Esophagus squamous epithelium (tissue), 5 donors: Measurements from ENCODE around the gene ZNF641. TPM values are rescaled to one million over a fixed set of nuclear protein-coding genes. Genes with fewer than 3 reads are reported as not detected.

Source experiments
- DNase-seq: peaks from one replicate; lab custom pipeline; 2025; lab: John Stamatoyannopoulos, UW
- H3K27ac ChIP-seq, 4 donors: fragments of 200-600 bp; sonication (generic); one replicate each; pipeline ENCODE4 v1.5.1; 2016 to 2019; ENCODE audit warnings: mild to moderate bottlenecking in 1 of 4
- H3K27me3 ChIP-seq, 4 donors: fragments of 200-600 bp; sonication (generic); 1 replicate in 3 of 4; 2 replicates in 1 of 4; pipeline versions ENCODE4 v1.5.1 to v1.6.0; 2017 to 2021; ENCODE audit warnings: antibody characterized with exemption in 1 of 4
- H3K36me3 ChIP-seq, 3 donors: fragments of 200-600 bp; sonication (generic); one replicate each; pipeline ENCODE4 v1.5.1; 2016 to 2019
- H3K4me1 ChIP-seq, 3 donors: fragments of 200-600 bp; sonication (generic); one replicate each; pipeline ENCODE4 v1.5.1; 2017 to 2019
- H3K4me3 ChIP-seq, 4 donors: fragments of 200-600 bp; sonication (generic); 1 replicate in 3 of 4; 2 replicates in 1 of 4; pipeline ENCODE4 v1.5.1; 2016 to 2019; ENCODE audit warnings: mild to moderate bottlenecking in 2 of 4, moderate library complexity in 1 of 4
- H3K9me3 ChIP-seq, 3 donors: fragments of 200-600 bp; sonication (generic); one replicate each; pipeline ENCODE4 v1.5.1; 2016 to 2019
- CTCF ChIP-seq, 6 experiments: fragments of 450-650 bp in 4 of 6; fragments of 200-600 bp in 2 of 6; sonication (generic) in 2 of 6; IDR thresholded peaks; one replicate each; pipeline ENCODE4 v1.5.1; 2016 to 2019; ENCODE audit warnings: antibody characterized with exemption in 6 of 6, mild to moderate bottlenecking in 4 of 6, moderate library complexity in 4 of 6
- POLR2A ChIP-seq, 4 donors: fragments of 450-650 bp; IDR thresholded peaks; one replicate each; pipeline ENCODE4 v1.6.1; 2017; ENCODE audit warnings: antibody characterized with exemption in 4 of 4, mild to moderate bottlenecking in 4 of 4, moderate library complexity in 3 of 4
- WGBS, 2 donors: methylation state at CpG; one replicate each; pipeline ENCODE4 v1.1.5; 2018; 5-methylcytosine and 5-hydroxymethylcytosine counted together
- intact Hi-C: fragments of 100-400 bp; cut with DNase I; formaldehyde crosslinking; loops from one replicate; pipeline ENCODE4 v1.15.0; 2022
- total RNA-seq, 4 donors: library from RNA; depleted of rRNA; stranded (reverse); fragments of >200 nt; gene quantifications; one replicate each; pipeline ENCODE4 v1.1.0, GENCODE V29; 2016
- donor health status: DM: yes; HTN: yes; CAD: no.

Gene ZNF641
- total RNA-seq, 4 donors from 2014 or later = 7.1 to 17.9 (median 10.0) TPM

- TF ChIP-seq POLR2A (IDR thresholded peaks at IDR 0.05) = no peak
- no peak for TF ChIP-seq CTCF (IDR thresholded peaks at IDR 0.05)
- intact Hi-C loops = no loop called here
- Histone ChIP-seq H3K9me3 (no peaks in the 10 kb centered on the region), H3K27ac (no peak overlapping the region), H3K27me3 (no peaks in the 10 kb centered on the region), H3K4me1 (no peaks in the 10 kb centered on the region), H3K36me3 (no peaks in the 10 kb centered on the region), H3K4me3 (no peak overlapping the region)
- WGBS, 2 donors = 92 to 100% methylated on average over 1 of the region's 1 CpG
- no peak for DNase-seq
Measured at GRCh38 chr12:48380596-48380995, 29.9 kb upstream of the ZNF641 start.

GRCh38 chr12:48379794-48380193, 29.1 kb upstream of the ZNF641 start:
- DNase-seq = no peak
- intact Hi-C loops = no loop called here
- 49% methylated on average over 4 of the region's 4 CpGs for WGBS, 2 donors

GRCh38 chr12:48377646-48378045, 26.9 kb upstream of the ZNF641 start:
- no peaks in the 10 kb centered on the region for H3K4me1 ChIP-seq
- TF ChIP-seq POLR2A (IDR thresholded peaks at IDR 0.05) (no peak), CTCF (IDR thresholded peaks at IDR 0.05) (no peak)
- WGBS, 2 donors = 42 to 56% methylated on average over 2 of the region's 2 CpGs
- H3K36me3 ChIP-seq = no peaks in the 10 kb centered on the region
- H3K4me3 ChIP-seq = no peak overlapping the region
- H3K27me3 ChIP-seq = no peaks in the 10 kb centered on the region
- no peaks in the 10 kb centered on the region for H3K9me3 ChIP-seq
- intact Hi-C loops = no loop called here
- DNase-seq = no peak
- no peak overlapping the region for H3K27ac ChIP-seq

More at GRCh38 chr12:48379794-48380193, 29.1 kb upstream of the ZNF641 start:
- Histone ChIP-seq H3K27ac (no peak overlapping the region), H3K4me1 (no peaks in the 10 kb centered on the region), H3K36me3 (no peaks in the 10 kb centered on the region), H3K27me3 (no peaks in the 10 kb centered on the region), H3K4me3 (no peak overlapping the region), H3K9me3 (no peaks in the 10 kb centered on the region)
- no peak for TF ChIP-seq POLR2A (IDR thresholded peaks at IDR 0.05)
- TF ChIP-seq CTCF (IDR thresholded peaks at IDR 0.05) = no peak

- no peaks in the 10 kb centered on the region for H3K4me1 ChIP-seq
- no peaks in the 10 kb centered on the region for H3K9me3 ChIP-seq
- TF ChIP-seq POLR2A (IDR thresholded peaks at IDR 0.05) = no peak
- no peak for TF ChIP-seq CTCF (IDR thresholded peaks at IDR 0.05)
- no peak for DNase-seq
- H3K4me3 ChIP-seq = no peak overlapping the region
- no peaks in the 10 kb centered on the region for H3K36me3 ChIP-seq
- intact Hi-C loops = no loop called here
- H3K27me3 ChIP-seq = no peaks in the 10 kb centered on the region
- no peak overlapping the region for H3K27ac ChIP-seq
Measured at GRCh38 chr12:48374164-48374563, 23.4 kb upstream of the ZNF641 start.

DNA sequence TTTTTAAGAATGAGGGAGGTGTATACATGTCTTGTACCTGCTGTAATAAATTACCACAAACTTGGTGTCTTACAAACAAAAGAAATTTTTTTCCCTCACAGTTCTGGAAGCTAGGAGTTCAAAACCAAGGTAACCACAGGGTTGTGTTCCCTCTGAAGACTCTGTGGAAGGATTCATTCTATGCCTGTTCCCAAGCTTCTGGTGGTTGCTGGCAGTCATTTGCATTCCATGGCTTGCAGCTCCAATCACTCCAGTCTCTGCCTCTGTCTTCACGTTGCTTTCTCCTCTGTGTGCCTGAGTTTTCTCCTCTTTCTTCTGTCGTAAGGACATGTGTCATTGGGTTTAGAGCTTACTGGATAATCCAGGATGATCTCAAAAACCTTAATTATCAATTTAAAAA, 15.4 kb upstream of the ZNF641 start:
- 61 to 66% methylated on average over 2 of the region's 2 CpGs for WGBS, 2 donors
- TF ChIP-seq POLR2A (IDR thresholded peaks at IDR 0.05) (no peak), CTCF (IDR thresholded peaks at IDR 0.05) (no peak)
- Histone ChIP-seq H3K4me3 (no peak overlapping the region), H3K36me3 (no peaks in the 10 kb centered on the region), H3K9me3 (no peaks in the 10 kb centered on the region), H3K27ac (no peak overlapping the region), H3K4me1 (no peaks in the 10 kb centered on the region), H3K27me3 (no peaks in the 10 kb centered on the region)
- no peak for DNase-seq
- intact Hi-C loops = no loop called here
